Skeletal muscle cell (primary cell): Measurements from ENCODE around the gene LAMA4.

Experiments used
- DNase-seq: peaks from one replicate; pipeline ENCODE4 v3.0.0-alpha.2; 2010; ENCODE audit warnings: low read depth
- H3K4me3 ChIP-seq: 2 replicates; pipeline ENCODE4 v1.5.1; 2011; ENCODE audit warnings: low read depth, mild to moderate bottlenecking, control low read depth, low read length, moderate library complexity

LAMA4 gene

DNA sequence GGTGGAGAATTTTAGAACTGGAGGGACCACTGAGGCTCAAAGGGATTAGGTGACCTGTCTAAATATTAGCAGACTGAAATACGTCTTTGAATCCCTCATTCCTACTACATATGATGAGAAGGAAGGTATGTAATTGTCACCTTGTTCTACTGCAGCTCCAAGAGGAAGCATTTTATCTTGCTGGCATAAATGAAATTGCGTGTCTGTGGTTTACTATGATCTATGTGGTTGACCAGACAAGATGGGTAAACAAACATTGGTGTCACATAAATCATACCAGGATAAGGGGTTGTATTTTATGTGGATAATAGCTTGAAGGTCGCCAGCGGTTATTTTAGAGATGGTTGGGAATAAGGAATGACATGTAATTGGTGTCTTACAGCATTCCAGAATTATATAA is 78.2 kb downstream of the LAMA4 start:
- H3K4me3 ChIP-seq: no peak overlapping the region

DNA sequence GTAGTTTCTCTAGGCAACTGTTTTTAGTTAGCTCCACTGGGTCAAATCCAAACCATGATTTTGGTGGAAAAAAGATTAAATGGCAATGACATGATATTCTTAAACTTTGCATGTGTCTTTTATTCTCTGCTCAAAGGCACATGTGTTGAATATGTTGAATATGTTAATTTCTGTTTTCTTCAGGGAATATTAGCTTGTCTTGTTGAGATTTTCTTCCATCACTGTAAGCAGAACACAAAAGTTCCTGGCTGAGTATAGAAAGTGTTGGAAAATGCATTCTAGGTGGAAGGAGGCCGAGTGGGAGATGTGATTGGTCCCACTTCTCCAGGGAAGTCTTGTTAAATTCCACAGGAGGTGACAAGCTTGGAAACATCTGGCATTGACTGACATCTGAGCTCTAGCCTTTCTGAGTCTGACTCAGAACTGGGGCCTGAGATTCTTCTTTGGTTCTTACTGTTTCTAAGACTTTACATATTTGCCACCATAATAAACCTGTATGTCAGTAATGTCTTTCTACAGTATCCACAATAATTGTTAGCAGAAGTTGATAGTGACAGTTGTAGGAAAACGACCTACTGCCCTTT is 81.1 kb downstream of the LAMA4 start:
- H3K4me3 ChIP-seq: no peak overlapping the region
- no peak for DNase-seq

More for the DNA sequence above, 78.2 kb downstream of the LAMA4 start:
- no peak for DNase-seq

DNA sequence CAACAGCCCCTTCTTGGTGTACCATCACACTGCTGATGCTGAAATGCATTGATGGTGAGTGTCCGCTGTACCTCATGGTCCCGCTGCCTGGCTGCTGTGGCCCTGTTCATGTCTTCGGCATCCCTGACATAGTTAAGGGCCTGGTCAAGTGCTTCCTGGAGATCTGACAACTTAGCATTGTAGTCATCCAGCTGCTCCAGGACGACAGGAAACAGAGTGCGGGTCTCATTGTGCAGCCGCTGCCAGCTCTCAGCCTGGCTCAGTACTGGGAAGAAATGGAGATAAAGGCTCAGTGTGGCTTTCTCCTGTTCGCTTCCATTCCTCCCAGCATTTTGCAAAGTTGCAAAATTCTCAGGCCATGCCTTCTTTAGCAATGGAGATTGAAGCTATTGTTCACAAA is 81.8 kb downstream of the LAMA4 start:
- no peak overlapping the region for H3K4me3 ChIP-seq
- DNase-seq: no peak

DNA sequence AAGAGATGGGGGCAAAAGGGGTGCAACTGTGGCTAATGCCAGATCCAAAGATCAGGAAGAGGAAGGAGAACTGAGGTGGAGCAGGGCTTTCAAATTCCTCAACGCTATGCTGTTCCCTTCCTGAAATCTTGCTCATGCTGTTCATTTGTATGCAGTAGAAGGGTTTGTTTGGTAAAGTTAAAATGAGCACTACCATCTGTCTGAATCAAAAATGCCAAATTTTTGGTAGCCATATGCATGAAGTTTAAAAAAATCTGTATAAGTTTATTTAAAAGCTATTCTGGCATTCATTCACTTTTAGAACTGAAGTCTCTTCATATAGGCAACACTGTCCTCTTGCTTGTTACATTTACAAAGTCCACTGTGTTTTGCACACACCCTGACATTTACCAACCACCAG is 84.8 kb downstream of the LAMA4 start:
- H3K4me3 ChIP-seq: no peak overlapping the region
- DNase-seq: no peak

DNA sequence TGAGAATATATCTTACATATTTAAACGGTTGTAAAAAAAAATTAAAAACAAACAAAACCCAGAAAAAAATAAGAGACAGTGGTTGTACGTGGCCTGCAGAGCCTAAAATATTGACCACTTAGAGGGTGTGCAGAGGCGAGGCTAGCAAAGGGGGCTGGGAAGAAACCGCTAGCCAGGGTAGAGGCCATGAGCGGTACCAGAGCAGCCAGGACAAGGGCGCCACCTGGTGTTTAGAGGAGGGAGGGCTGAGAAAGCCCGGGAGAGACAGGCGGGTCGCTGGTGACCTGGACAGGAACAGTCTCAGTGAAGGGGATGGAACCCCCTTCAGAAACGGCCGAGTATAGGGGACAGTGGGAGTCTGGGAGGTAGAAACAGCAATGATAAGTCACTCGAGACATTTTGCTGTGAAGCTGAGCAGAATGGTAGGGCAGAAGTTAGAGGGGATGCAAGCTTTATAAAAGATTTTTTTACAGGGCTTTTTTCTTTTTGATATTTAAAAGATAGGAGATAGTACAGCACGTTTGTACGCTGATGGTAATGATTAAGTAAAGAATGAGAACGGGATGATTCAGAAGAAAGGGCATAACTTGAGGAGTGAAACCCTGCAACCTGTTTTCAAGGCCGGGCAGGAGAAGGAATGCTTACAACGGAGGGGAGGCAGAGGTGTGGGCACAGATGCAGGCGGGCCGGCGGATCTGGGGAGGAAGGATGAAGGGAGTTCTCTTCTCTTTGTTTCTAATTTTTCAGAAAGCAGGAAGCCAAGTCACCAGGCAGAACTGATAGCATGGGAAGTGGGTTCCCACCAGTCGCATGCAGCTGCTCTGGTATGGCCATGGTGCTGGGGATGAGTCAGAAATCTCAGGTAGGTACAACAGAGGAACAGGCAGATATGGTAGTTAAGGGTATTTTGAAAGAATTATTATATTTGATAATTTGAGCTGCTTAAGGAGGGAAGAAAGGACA is 90.8 kb downstream of the LAMA4 start:
- no peak for DNase-seq
- H3K4me3 ChIP-seq: no peak overlapping the region

DNA sequence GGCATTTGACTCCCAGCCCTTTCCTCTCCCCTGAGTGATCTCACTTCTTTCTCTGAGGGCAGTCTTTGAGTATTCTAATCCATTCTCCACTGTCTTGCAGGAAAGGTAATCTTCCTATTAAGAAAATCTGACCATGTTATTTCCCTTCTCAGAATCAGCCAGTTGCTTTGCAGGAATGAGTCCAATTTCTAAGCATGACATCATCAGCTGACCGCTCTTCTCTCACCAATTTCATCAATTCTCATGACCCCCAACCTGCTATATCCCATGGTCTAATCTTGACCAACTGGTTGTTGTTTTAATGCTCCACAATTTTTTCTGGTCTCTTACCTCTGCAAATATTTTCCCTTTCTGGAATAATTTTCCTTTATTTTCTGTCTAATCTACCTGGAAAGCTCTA is 93.6 kb downstream of the LAMA4 start:
- no peak overlapping the region for H3K4me3 ChIP-seq
- no peak for DNase-seq

DNA sequence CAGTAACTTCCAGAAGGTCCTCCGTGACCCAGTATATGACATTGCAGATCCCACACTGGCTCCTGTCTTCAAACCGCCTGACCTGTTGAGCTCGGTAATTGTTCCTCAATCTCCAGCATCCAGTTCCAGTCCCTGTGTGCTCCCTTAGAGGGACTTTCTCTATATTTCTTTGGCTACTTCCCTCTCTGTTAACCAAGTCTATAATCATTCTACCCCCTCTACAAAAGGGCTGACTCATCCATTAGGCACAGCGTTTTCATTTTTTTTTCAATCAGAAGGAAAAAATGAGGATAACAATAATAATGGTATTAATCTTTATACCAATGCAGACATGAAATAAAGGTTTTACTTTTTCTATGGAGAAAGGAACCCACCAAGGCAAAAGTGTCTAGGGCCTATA is 97.7 kb downstream of the LAMA4 start:
- H3K4me3 ChIP-seq: no peak overlapping the region
- no peak for DNase-seq

DNA sequence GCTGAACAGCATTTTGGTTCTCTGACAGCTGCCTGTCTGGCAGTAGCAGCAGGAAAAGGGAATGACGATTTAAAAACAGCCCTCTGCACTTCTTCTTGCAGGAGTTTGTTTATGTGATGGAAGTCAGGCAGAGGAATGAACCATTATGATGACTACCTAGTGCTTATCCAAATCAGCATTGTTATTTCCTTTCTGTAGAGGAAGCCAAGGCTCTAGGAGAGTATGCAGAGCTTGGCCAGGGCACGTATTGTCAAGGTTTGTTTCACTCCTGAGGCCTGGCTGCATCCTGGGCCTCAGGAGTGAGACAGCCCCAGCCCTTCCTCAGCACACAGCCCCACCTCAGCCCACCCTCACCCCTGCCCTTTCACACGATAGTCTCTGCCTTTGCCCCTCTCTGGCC is 98.5 kb downstream of the LAMA4 start:
- no peak for DNase-seq
- H3K4me3 ChIP-seq: no peak overlapping the region

DNA sequence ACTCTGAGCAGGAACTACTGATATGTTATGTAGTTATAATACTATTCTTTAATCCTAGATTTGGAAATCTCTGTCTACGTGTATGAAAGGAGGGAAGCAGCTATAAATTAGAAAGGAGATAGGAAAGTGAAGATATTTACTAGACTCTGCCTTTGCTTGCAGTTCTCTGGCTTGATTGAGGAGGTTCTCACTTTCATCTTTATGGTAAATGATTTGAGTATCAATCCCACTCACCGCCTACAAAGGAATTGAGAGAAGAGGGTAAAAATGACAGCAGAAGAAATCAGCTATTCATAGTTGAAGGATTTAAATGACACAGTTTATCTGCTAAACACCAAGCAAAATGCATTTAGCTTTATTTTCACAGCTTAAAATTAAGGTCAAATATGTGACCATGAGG is 99.7 kb downstream of the LAMA4 start:
- no peak for DNase-seq
- H3K4me3 ChIP-seq: no peak overlapping the region

DNA sequence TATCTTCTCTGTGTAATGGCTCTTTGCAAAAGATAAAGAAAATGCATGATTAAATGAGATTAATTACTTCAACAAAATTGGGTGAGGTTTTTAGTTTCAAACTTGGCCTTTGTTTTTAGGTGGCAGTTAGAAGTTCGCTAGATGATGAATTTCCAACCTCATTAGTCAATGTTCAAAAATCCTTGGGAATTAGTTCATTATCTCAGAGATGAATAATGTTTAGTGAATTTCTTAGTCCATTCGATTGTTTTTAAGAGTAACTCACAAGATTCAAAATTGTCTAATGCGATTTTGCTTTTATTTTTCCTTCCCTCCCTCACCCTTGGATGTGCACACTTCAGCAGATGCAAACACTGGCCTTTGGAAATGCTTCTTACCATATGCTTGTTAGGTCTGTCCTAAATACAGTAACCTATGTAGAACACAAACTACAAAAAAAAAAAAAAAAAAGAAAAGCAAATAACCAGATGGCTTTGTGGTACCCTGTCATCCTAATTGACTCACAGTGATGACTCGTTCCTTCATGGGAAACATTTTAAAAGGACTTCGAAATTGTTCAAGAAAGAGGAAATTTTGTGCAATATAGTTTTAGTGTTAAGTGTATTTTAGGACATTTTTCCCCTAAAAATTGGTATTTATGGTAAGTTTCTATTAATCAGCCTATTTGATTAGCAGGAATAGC is 100.3 kb downstream of the LAMA4 start:
- DNase-seq: peak; percentile 31
- no peak overlapping the region for H3K4me3 ChIP-seq

DNA sequence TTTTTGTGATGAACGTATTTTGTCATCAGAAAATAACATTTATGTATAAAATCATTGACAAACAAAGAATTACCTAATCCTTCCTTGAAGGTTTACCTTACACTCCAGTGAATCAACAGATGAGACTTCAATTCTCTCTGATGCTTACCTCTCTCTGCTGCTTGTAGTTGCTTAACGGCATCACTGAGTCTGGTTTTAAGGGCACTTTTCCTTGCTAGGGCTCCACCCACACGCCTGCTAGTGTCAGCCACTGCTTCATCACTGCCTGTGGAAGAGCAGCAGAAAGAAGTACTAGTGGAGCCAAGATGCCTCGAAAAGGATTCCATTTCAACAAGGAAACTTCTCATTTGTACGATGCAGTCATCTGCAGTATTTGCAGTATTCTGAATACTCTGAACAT is 104.0 kb downstream of the LAMA4 start:
- H3K4me3 ChIP-seq: no peak overlapping the region
- no peak for DNase-seq

DNA sequence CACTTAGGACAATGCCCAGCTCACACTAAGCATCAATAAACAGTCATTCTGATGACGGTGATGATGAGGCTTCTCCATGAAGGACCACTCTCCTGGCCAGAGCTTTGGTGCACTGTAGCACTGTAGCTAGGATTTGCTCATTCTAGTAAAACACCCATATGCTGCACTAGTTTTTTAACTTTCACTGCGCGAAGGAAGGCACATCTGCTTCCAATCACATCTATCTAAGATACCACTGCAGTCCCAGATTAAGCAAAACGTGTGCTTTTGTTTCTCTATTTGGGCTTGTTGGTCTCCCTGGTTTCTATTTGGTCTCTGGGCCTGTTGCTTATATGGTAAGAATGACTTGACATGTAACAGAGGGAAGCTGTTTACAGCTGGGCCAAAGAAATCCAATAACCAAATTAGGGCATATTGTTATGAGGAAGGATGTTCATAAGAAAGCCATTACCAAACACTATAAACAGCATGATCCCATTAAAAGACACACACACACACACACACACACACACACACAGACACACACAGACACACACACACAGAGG is 104.6 kb downstream of the LAMA4 start:
- DNase-seq: no peak
- no peak overlapping the region for H3K4me3 ChIP-seq

DNA sequence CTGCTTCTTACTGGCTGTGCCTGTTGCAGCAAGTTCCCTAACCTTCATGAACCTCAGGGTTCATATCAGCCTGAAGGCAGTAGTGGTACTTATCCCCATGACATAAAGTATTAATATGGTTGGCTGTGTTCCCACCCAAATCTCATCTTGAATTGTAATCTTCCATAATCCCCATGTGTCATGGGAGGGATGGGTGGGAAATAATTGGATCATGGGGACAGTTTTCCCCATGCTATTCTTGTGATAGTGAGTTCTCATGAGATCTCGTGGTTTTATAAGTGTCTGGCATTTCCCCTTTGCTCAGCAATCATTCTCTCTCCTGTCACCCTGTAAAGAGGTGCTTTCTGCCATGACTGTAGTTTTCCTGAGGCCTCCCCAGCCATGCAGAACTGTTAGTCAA is 105.1 kb downstream of the LAMA4 start:
- DNase-seq: no peak
- no peak overlapping the region for H3K4me3 ChIP-seq

DNA sequence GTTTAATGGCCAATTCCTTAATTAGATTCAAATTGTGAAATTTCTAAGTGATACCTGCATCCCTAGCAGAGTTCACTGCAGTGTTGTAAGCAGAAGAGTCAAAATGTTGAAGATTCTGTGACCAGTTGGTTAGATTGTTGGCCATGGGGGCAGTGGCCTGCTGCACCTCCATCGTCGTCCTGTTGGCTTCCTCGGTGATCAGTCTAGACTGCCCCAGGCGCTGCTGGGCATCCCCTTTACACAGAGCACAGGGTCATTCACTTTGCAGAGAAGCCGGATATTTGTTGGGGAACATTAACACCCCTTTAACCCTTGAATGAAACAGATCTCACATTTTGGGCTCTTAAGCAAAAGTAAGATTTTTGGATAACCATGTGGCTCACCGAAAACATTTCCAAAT is 106.3 kb downstream of the LAMA4 start:
- no peak for DNase-seq

DNA sequence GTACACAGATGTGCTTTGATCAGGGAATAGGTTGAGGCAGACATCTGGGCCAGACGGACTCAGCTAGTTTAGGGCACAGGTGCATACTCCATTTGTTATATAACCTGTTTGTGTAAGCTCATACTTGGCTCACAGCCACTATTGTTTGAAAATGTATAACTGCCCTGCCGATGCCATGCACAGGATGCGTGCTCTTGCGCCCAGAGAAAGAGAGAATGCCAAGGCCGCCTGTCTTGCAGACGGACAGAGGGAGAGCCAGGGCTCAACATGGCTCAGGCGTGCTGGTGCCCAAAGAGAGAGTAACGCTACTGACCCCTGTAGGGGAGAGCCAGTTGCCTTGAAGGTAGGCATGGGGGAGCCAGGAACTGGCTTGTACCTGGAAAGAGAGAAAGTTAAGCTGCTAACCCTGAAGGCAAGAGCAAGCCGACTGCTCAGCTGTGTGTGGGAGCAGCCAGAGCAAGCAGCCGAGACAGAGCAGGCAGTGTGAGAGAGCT is 109.2 kb downstream of the LAMA4 start:
- no peak overlapping the region for H3K4me3 ChIP-seq
- no peak for DNase-seq

More for the DNA sequence above, 106.3 kb downstream of the LAMA4 start:
- no peak overlapping the region for H3K4me3 ChIP-seq

DNA sequence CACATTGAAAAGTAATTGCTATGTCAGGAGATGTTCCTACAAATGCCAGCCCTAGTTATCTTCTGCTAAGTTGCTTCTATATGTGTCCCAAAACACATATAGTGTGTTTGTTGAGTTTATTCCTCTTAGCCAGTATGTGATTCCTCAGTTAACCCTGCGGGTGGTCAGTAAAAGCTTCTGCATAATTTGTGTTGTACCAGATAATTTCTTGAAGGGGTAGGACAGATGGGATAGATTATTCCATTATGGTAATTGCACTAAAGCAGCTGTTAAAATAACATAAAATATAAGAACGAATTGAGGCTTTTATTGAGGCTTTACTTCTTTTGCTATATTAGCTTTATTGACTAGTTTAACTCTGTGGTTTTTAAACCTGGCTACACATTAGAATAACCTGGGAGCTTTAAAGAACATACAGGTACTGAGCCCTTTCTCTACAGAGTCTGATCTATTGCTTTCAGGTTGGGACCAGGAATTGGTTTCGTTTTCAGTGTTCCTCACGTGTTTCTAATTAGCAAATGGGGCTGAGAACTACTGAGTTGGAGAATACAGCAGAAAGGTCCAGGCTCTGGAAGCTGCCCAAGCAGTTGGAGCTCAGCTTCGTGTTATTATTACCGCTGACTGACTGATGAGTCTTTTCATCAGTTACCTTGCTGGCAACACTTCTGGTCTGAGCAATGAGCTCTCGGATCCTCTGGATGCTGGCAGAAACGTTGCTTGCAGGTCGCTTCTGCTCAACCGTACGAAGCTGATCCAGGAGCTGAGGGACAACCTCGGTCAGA is 110.0 kb downstream of the LAMA4 start:
- no peak overlapping the region for H3K4me3 ChIP-seq
- no peak for DNase-seq

DNA sequence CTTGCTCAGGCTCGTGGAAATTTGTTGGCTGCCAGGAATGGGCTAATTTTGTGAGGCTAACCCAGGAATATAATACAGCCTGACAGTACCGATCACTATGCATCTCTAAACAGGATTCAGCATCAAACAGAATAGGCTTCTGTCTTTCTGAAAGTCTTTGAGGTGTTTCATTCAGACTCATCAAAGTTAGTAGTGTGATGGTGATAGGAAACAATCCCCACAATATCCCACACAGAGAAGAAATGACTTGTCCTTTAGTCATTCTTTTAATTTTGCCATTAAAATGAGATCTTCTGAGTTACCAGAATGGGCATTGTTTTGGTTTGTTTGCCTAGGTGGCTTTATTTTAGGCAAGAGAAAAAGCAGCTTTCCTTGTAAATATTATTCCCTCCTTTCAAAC is 112.7 kb downstream of the LAMA4 start:
- H3K4me3 ChIP-seq: no peak overlapping the region

DNA sequence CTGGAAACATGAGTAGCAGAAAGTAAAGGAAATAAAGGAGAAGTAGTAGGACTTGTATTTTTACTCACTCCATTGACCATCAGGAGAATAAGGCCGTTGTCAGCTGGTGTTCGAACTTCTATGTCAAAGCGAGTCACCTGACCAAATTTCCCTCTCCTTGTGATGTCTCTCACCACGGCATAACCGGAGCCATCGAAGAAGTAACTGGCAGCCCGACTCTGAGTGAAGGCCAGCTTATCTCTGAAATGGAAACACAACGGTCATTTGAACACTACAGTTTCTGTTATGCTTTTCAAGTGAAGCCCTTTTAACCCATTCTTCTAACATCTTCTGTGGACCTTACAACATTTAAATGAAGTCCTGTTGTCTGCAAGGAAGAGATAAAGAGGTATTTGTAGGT is 115.3 kb downstream of the LAMA4 start:
- H3K4me3 ChIP-seq: no peak overlapping the region
- DNase-seq: no peak

More for the DNA sequence above, 112.7 kb downstream of the LAMA4 start:
- DNase-seq: no peak

DNA sequence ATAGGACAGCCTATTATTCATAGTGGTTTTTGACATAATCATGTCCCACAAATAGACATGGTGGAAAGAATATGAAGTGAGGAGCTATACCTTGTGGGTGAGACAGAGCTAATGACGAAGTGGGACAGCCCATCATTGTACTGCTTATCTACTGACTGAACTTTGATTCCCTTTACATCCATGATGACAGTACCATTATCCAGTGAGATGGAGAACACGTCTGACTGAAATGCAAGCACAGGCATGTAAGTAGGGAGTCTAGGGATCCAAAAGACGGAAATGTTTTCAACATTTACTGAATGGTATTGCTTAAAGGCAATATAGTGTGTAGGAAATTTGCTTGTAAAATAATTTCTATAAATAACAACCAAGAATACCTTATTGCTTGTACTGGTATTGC is 123.5 kb downstream of the LAMA4 start:
- no peak for DNase-seq
- no peak overlapping the region for H3K4me3 ChIP-seq
